ENCODE data around the gene TRPM6. TPM values are rescaled to one million over a fixed set of nuclear protein-coding genes. Genes with fewer than 3 reads are reported as not detected.

The TRPM6 gene
- total RNA-seq, 1 donor from 2014 or later: 0.03 TPM

GRCh38 chr9:74773886-74774479 lies 113.7 kb downstream of the TRPM6 start:
- ATAC-seq (peak; percentile 93), DNase-seq (ENCODE audit: low spot score) (peak; percentile 73)

GRCh38 chr9:74772121-74772520 lies 115.6 kb downstream of the TRPM6 start:
- ATAC-seq (no peak), DNase-seq (ENCODE audit: low spot score) (no peak)

- DNase-seq (ENCODE audit: low spot score) (no peak), ATAC-seq (no peak)
Observed at GRCh38 chr9:74771672-74772071, 116.0 kb downstream of the TRPM6 start.

GRCh38 chr9:74771262-74771585 lies 116.5 kb downstream of the TRPM6 start:
- DNase-seq (ENCODE audit: low spot score): no peak
- no peak for ATAC-seq

- peak; percentile 72 for ATAC-seq
Observed at GRCh38 chr9:74770508-74771261, 117.0 kb downstream of the TRPM6 start.

GRCh38 chr9:74765481-74765971 lies 122.2 kb downstream of the TRPM6 start:
- ATAC-seq (no peak), DNase-seq (ENCODE audit: low spot score) (no peak)

More at GRCh38 chr9:74770508-74771261, 117.0 kb downstream of the TRPM6 start:
- DNase-seq (ENCODE audit: low spot score): no peak

- DNase-seq (ENCODE audit: low spot score): no peak
- no peak for ATAC-seq
Observed at GRCh38 chr9:74762950-74763349, 124.8 kb downstream of the TRPM6 start.

GRCh38 chr9:74760031-74760700 lies 127.6 kb downstream of the TRPM6 start:
- no peak for ATAC-seq

GRCh38 chr9:74755999-74756398 lies 131.7 kb downstream of the TRPM6 start:
- DNase-seq (ENCODE audit: low spot score) (no peak), ATAC-seq (no peak)

More at GRCh38 chr9:74760031-74760700, 127.6 kb downstream of the TRPM6 start:
- DNase-seq (ENCODE audit: low spot score): no peak

- DNase-seq (ENCODE audit: low spot score) (no peak), ATAC-seq (no peak)
Observed at GRCh38 chr9:74755355-74755754, 132.4 kb downstream of the TRPM6 start.

GRCh38 chr9:74753650-74754049 lies 134.1 kb downstream of the TRPM6 start:
- no peak for ATAC-seq
- DNase-seq (ENCODE audit: low spot score): no peak

- DNase-seq (ENCODE audit: low spot score): no peak
- no peak for ATAC-seq
Observed at GRCh38 chr9:74748966-74749365, 138.8 kb downstream of the TRPM6 start.

- DNase-seq (ENCODE audit: low spot score) (no peak), ATAC-seq (peak; percentile 79)
Observed at GRCh38 chr9:74742792-74743730, 144.7 kb downstream of the TRPM6 start.

GRCh38 chr9:74742191-74742790 lies 145.4 kb downstream of the TRPM6 start:
- ATAC-seq: no peak
- DNase-seq (ENCODE audit: low spot score): no peak

GRCh38 chr9:74736646-74737045 lies 151.1 kb downstream of the TRPM6 start:
- ATAC-seq (no peak), DNase-seq (ENCODE audit: low spot score) (no peak)

- no peak for DNase-seq (ENCODE audit: low spot score)
- ATAC-seq: no peak
Observed at GRCh38 chr9:74735761-74736160, 152.0 kb downstream of the TRPM6 start.

- DNase-seq (ENCODE audit: low spot score): no peak
- no peak for ATAC-seq
Observed at GRCh38 chr9:74729136-74729695, 158.5 kb downstream of the TRPM6 start.

- no peak for ATAC-seq
- no peak for DNase-seq (ENCODE audit: low spot score)
Observed at GRCh38 chr9:74728176-74728575, 159.5 kb downstream of the TRPM6 start.

- DNase-seq (ENCODE audit: low spot score): no peak
- no peak for ATAC-seq
Observed at GRCh38 chr9:74726581-74726980, 161.1 kb downstream of the TRPM6 start.

GRCh38 chr9:74724317-74724716 lies 163.4 kb downstream of the TRPM6 start:
- no peak for ATAC-seq
- no peak for DNase-seq (ENCODE audit: low spot score)

Measured in left lobe of liver (tissue), 2 donors.